Superior temporal gyrus (tissue), 1 donor: Measurements from ENCODE around the gene UBQLN3.
A peak's percentile ranks its signal among the peaks of the same experiment; 100 is the strongest.

ENCODE experiments used
- DNase-seq: peaks from one replicate; pipeline ENCODE4 v3.0.0-alpha.2; 2016; ENCODE audit errors: extremely low spot score

The UBQLN3 gene

DNA sequence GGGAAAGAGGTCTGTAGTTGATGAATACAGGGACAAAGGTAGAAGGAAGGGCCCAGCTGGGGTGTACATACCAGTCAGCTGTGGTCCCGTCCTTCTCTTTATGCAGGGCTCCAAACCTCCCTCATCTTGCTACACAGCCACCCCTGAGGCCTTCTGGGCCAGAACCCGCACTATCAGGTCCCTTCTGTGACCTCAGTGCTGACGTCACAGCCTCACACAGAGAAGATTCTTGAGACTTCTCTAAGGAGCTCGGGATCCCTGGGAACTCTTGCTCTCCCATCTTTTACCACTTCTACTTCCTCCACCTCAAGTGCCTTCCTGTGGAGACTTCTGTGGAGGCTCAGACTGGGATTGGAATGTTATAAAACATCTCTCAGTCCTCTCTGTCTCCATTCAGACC is at the start of gene UBQLN3:
TSS of gene UBQLN3 (minus strand) at position 155 of the 400 bp plus-strand sequence. CDS start 399 bp downstream, outside the sequence.
- no peak for DNase-seq

DNA sequence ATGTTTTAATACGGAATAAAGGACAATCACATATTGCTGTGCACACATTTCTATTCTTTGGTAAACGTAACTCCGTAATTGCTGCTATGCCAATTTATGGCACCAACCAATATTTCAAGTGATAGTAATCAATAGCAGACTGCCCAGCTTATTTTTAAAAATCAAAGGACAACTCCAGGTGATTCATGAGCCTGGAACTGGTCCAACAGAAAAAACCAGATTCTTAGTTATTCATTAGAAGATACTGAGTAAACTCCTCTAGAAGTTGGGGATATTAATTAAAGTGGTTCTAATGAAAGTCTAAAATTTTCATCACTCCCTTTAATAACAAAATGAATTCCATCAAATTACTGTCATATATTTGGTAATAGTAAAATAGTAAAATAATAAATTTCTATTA is 48.0 kb upstream of the UBQLN3 start:
- no peak for DNase-seq

DNA sequence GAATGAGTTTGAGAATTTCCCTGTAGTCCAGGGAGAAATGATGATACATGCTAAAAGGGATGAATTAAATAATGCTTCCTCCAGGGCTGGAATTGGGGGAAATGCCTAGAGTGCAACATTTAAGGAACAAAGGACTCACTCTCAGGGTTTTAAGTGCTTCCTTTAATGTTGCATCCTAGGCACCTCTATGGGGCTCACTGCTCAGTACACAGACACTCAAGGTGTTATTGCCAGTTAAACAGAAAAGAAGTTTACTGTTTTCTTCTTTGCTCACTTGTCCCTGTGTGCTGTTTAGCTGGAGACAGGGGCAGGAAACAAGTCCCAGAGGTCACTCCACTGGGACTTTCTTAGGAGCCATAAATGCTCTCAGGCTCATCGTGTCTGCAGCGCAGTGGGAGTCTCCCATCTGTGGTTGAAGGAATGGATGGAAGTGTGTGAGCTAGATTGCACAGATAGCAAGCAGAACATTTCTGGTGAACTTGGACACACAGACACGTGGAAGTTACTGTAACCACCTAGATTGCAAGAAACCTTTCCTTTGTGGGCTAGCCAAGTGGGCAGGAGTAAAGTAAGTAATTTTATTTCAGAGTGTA is 46.9 kb upstream of the UBQLN3 start:
- no peak for DNase-seq

DNA sequence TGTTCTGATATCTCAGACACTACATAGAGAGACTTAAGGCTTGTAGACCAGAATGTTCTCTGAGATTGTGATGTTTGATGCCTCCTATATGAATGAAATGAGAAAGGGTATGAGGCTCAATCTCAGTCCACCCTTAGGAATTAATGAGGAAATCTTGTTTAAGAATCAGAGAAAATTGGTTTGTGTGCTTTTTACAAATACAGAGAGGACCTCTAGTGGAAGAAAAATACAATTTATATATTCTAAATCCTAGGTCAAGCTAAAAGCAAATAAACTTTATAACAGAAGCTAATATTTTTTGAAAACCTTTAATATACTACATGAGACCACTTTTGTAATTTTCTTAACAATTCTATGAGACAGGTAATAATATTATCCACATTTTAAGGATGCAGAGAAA is 43.6 kb upstream of the UBQLN3 start:
- peak; percentile 22 for DNase-seq

DNA sequence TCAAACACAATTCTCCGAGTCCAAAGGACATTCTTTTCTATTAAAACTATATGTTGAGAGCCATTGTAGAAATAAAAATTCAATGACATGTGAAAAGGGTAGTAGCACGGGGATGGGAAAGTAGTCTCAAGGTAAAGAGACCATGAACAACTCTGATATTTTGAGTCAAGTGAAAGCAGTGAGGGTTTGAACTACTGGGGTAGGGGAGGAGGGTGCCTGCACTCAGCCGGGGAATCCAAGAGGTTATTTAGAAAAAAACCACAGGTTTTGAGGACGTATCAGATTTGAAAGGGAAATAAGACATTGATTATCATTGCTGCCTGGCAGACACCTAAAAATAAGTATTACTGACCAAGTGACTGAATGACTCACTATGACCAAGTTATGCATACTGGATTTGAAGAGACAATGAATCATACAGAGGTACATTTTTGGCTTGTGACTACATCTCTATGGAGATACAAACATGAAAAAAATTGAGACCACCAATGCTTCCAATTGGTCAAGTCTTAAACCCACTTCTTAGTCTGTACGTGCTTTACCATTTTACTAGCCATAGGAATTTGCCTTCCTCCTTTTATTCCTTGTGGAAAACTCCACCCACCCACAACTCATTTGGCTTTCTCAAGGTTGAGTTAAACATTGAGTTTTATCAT is 40.8 kb upstream of the UBQLN3 start:
- DNase-seq = no peak

DNA sequence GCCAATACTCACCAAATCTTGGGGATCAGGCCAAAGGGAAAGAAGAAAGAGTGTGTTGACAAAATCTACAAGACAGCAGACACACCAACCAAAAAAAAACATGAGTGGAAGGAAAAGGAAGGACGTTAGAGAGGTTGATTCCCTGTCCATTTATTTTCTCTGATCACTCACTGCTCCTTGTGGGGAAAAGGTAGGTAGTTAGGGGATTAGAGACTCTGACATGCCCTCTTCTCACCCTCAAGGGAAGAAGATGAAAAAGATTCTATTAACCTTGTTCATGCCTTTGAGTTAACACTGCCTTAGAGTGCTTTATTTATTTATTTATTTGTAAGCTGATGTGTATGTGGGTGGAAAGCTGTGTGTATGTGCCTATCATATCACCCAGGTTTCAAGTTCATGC is 38.7 kb upstream of the UBQLN3 start, which contains the start of gene OR52H1:
TSS of gene OR52H1 (minus strand) at position 101 of the 400 bp plus-strand sequence. CDS start 3,035 bp downstream, outside the sequence.
- no peak for DNase-seq

DNA sequence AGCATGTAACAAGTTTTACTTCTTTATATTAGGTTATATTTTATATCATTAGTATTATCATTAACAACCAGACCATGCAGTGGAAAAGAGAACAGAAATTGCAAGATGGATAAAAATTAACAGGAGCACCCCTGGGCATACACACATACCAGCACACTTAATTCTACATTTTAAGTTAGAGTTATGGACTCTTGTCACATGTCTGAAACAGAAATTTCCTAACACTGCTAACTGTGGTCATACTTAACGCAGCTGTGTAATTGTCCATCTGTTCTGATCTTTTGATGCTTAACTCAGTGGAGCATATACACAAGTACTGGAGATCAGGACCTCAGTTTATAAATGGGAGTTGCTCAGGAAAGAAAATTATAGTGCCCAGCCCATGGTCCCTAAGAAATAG is 38.2 kb upstream of the UBQLN3 start:
- DNase-seq = no peak

DNA sequence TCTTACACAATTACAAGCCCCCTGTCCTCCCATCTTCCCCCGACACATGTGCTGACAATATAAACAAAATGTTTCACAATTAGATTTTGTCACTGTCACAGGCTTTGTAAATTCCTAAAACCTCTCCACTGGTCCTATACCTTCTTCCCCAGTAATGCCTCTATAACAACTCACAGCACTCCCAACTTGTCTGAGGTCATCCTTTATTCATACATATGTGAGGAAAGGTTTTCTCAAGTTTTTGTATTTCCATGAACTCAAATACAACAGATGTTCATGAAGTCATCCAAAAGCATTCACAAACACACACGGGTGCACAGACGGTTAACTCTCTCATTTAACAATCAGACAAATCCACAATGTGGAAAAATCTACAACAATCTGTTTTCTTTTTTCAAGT is 36.7 kb upstream of the UBQLN3 start:
- no peak for DNase-seq

DNA sequence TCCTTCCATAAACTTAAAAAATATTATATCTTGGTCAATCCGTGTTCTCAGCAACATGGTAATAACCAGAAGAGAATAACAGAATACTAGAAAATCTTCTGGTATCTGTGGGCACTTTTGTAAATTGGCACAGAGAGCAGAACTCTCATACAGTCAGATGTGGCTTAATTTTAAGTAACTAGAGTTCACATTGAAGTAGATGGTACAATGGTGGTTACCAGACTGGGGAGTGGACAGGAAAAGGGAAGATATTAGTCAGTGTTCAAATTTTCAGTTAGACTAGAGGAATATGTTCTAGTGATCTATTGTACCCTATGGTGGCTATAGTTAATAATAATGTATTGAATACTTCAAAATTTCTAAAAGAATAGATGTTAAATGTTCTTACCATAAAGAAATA is 31.7 kb upstream of the UBQLN3 start:
- DNase-seq = no peak

DNA sequence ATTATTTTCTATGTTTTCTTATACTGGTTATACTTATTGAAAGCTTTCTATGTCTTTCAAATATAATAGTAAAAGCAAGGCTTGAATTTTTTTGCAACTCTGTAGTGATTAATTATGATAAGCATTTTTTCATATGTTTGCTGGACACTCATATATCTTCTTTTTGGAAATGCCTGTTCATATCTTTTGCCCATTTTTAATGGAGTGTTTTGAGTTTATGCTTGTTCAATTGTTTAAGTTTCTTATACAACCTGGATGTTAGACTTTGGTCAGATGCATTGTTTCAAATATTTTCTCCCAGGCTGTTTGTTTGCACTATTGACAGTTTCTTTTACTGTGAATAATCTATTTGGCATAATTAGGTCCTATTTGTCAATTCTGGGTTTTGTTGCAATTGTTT is 26.7 kb upstream of the UBQLN3 start:
- no peak for DNase-seq

DNA sequence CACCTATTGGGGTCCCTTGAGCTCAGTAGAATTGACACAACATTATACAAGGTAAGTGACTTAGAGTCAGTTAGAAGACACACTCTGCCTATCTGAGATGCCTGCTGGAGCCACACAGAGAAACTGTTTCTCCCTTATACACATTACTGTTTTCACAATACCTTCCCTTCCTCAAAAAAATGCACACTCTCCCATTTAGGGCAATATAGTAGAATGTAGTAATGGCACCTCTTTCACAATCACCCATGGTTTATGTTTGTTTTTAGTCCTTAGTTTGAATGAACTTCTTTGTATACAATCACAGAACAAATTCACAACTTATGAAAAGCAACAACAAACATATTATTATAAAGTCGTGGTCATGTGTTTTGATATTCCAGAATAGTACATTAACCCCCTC is 24.3 kb upstream of the UBQLN3 start:
- no peak for DNase-seq

DNA sequence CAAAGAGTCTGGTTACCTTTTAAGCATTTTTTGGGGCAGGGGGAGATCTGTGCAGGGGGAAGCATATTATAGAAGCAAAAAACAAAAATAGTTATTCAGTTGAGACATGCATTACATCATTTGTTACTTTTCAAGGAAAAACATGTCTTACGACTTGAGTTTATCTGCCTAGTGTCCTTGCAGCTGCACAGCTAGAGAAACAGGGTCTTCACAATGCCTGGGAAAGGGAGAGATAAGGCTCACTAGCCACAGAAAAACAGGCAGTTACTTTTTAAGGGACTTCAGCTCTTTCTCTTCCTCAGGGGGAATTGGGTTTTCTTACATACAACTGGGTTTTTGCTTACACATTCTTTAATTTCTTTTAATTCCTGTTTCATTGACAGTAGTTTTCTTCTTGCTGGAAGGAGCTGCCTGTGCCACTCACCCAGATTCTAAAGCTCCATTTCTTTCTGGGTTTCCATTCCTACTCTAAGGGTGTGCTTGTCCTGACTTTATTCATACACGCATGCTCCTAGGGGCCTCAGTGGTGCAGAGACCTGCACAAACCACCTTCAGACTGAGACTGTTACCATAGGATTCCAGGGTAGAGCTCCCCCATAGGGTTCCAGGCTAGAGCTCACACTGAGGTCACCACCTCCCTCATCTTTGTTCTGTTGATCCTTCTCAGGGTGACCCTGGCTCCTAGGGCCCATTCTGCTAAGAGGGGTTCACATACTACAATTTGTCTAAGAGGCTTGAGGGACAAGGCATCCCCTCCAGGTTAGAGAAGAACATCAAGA is 21.5 kb upstream of the UBQLN3 start:
- DNase-seq = no peak

DNA sequence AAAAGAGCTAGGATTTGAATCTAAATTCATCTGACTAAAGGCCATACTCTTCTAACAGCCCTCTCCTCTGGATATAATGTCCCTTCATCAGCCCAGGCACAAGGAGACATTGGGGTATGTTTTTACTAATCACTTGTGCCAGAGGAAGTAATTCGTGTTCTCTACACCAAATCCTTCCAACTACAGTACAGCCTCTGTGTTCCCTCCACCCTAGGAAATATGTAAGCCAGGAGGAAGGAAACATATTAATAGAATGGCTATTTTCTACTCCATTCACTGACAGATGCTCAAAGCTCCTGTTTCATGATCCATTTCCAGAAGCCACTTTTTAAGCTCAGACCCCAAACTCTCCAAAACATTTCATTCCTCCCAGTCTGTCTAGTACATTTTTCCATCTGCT is 18.7 kb upstream of the UBQLN3 start:
- DNase-seq = no peak

DNA sequence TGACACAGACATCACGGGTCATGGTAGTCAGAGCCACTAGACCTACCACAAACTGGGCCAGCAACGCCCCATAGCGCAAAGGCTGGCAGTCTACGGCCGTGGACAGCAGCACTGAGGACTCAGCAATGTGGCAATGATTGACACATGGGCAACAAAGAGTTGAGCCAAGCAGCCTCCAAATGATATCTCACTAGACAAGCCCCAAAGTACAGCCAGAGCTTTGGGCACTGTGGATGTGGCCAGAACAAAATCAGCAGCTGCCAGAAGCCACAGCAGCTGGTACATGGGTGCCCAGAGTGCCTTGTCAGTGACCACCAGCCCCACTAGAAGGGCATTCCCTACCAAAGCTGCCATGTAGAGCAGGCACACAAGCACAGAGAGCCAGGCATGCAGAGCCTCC is 18.0 kb upstream of the UBQLN3 start:
- no peak for DNase-seq

DNA sequence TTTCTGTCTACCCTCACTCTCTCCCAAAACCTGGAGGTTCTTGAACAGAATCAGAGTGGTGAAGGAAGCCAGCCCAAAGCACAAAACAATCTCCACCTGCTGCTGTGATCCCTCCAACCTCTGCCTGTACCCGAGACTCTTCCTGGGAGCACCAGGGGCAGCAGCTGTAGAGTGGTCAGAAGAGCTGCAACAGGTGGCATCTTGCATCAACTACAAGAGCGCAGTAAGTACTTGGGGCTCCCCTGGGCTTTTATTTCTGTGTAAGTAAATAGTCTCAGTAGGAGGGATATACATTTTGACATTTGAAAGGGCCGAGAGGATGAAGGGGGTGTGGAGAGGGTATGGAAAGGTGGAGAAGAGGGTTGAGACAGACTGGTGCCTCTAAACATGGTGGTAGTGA is 15.0 kb upstream of the UBQLN3 start:
- DNase-seq = no peak

DNA sequence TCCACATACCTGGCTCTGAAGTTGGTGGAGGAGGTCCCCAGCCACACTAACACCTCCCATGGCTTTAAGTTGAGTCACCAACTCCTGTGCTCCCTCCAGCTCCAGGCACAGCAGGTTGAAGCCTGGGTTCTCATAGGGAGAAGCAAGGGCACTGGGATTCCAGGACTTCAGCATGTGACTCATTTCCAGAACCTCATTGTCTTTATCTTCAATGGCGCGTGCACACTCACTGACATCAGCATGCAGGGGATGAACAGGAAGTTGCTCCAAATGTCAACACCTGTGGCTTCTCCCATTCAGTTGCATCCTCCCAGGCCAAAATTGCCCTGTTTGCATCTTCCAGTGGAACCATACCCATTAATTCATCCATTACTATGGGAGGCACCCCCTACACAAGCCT is 12.6 kb upstream of the UBQLN3 start:
- no peak for DNase-seq

DNA sequence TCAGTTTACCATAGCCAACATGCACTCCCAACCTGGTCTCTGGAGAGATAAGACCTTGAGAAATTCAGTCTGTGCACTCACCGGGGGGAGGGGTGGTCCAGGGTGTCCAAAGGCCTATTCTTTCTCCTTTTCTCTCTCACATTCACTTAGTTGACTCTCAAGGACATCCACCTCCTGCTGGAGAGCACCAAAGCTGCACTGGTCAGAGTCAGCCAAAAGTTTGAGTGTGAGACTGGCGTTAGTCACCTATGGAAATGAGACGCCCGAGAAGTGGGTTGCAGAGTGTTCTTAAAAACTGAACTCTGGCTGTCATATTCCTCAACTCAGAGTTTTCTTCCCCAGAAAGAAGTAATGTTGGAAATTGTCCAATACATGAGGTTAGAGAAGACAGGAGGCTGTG is 11.8 kb upstream of the UBQLN3 start:
- no peak for DNase-seq

DNA sequence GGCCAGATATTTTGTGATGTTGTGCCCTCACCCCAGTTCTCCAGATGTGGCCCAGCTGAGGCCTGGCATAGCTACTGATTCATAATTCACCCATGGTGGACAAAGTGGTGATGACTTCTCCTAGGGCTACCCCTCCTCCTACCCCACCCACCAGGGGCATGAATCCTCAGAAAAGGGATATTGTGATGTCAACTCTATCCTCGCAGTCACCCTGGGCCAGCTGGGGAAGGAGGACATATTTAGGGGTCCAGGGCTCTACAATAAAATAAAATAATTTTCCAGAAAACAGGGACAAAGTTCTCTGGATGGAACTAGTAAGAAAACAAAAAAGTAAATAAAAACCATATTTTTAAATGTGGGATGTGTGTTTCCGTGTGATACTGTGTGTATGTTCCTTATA is 6.8 kb upstream of the UBQLN3 start, which contains the start of gene UBQLNL:
TSS of gene UBQLNL (minus strand) at position 101 of the 400 bp plus-strand sequence. CDS start 258 bp downstream, outside the sequence.
- no peak for DNase-seq

DNA sequence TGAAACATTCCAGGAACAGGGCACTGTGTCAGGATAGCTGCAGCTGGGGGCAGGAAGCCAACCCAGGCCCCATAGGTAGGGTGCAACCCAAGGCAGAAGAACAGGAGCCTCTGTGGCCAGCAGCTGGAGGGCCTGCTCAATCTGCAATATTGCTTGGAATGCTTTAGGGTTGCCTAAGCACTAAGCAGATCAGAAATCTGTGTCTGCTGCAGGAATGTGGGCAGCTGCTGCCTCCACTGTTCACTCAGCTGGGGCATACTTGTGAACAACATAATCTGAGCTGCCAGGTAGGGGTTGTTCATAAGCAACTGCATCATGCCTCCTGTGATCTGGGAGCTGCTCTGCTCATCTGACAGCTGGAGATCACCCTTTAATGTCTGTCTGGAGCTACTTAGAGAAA is 5.1 kb upstream of the UBQLN3 start:
- no peak for DNase-seq

DNA sequence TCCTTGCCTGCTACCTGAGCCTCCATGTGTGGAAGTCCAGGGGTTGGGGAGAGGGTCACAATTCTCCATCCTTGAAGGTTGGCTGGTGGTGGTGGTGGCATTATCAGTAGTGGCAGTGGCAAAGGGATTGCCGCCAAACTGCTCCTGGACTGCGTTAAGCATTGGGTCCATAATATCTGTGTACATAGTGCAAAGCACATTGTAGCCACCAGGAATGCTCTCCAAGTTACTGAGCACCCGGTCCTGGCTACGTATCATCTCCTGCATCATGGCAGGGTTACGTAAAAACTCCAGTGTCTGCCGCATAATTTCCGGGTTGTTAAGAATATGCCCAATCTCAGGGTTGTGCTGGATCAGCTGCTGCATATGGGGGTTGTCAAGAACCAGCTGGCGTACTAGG is 1.2 kb downstream of the UBQLN3 start:
- DNase-seq = no peak

DNA sequence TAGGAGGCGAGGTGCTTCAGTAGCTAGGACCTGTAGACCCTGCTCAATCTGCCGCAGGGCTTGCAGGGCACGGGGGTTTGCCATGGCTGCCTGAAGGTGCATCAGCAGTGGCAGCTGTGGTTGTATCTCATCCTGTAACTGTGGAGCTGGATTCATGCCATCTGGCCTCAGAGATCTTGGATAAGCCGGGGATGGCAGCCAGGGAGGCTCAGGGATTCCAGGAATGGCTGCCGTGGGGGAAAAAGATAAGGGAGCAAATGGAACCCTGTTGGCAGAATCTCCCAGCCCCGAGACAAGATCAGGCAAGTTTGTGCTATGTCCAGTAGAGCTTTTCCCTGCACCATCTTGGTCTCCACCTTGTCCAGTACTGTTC is 1.8 kb downstream of the UBQLN3 start:
- no peak for DNase-seq

DNA sequence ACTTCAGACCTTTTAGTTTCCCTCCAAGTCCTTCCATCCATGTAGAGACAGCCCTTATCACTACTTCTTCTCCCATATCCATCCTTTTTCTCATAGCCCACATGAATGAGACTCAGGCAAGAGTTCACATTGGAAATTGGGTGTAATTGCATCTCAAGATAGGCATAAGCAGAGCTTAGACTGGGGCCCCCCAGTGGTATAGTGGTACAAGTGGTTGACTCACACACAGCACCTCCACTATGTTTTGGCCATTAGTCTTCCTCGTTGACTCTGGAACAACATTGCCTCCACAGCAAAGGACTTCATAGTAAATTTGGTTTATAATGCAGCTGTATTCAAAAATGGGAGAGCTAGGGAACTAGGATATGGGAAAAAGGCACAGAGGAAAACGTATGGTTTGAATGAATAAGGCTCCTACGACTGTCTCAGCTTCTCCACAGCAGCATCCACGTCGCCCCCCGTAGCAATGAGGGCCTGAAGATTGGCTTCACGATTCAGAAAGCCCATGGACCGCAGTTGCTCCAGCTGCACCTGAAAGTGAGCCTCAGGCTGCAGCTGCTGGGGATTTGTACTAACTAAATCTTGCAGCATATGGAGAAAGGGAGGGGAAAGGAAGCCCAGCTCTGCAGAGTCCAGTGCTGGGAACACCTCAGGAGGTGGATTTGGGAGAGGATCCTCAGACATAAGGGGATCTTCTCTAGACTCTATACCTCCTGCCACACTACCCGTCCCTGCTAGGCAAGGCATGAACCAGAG is 2.4 kb downstream of the UBQLN3 start:
- no peak for DNase-seq
